Measurements from ENCODE around the gene VPS11.

GRCh38 chr11:119121008-119121810 is 53.6 kb downstream of the VPS11 start, which contains the start of gene HINFP:
- TF ChIP-seq ELK1 (IDR thresholded peaks at IDR 0.05; ENCODE audit: low read depth, low read length), result no peak
- no peak for TF ChIP-seq CTCF (IDR thresholded peaks at IDR 0.05)
- TF ChIP-seq KDM5A (IDR thresholded peaks at IDR 0.05), result peak; percentile 30; the same call in 1 of the 2 replicates
- no peak for TF ChIP-seq NPAS2 (CRISPR knock-in tag; IDR thresholded peaks at IDR 0.05; ENCODE audit: borderline replicate concordance)
- TF ChIP-seq USF2 (IDR thresholded peaks at IDR 0.05), result peak; percentile 97
- TF ChIP-seq, protein P1, sequence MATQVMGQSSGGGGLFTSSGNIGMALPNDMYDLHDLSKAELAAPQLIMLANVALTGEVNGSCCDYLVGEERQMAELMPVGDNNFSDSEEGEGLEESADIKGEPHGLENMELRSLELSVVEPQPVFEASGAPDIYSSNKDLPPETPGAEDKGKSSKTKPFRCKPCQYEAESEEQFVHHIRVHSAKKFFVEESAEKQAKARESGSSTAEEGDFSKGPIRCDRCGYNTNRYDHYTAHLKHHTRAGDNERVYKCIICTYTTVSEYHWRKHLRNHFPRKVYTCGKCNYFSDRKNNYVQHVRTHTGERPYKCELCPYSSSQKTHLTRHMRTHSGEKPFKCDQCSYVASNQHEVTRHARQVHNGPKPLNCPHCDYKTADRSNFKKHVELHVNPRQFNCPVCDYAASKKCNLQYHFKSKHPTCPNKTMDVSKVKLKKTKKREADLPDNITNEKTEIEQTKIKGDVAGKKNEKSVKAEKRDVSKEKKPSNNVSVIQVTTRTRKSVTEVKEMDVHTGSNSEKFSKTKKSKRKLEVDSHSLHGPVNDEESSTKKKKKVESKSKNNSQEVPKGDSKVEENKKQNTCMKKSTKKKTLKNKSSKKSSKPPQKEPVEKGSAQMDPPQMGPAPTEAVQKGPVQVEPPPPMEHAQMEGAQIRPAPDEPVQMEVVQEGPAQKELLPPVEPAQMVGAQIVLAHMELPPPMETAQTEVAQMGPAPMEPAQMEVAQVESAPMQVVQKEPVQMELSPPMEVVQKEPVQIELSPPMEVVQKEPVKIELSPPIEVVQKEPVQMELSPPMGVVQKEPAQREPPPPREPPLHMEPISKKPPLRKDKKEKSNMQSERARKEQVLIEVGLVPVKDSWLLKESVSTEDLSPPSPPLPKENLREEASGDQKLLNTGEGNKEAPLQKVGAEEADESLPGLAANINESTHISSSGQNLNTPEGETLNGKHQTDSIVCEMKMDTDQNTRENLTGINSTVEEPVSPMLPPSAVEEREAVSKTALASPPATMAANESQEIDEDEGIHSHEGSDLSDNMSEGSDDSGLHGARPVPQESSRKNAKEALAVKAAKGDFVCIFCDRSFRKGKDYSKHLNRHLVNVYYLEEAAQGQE (IDR thresholded peaks at IDR 0.05), result no peak
- TF ChIP-seq RAD21 (conservative IDR thresholded peaks at IDR 0.05 in 1 of 2, IDR thresholded peaks at IDR 0.05 in 1 of 2), result no peak
- no peak for TF ChIP-seq BHLHE40 (IDR thresholded peaks at IDR 0.05; ENCODE audit: low read depth, low read length)
- TF ChIP-seq MAX (IDR thresholded peaks at IDR 0.05), result peak; percentile 98
- no peak for TF ChIP-seq HMGXB4 (CRISPR knock-in tag; IDR thresholded peaks at IDR 0.05; ENCODE audit: borderline replicate concordance)
